Hematopoietic multipotent progenitor cell treated with erythropoietin and hydrocortisone succinate and interleukin-3 and kit ligand, for 8 days (in vitro differentiated cells): Measurements from ENCODE around the gene OR9A2.

Source experiments
- DNase-seq: peaks from one replicate; pipeline ENCODE4 v3.0.0-alpha.2; 2015

The OR9A2 gene, protein sequence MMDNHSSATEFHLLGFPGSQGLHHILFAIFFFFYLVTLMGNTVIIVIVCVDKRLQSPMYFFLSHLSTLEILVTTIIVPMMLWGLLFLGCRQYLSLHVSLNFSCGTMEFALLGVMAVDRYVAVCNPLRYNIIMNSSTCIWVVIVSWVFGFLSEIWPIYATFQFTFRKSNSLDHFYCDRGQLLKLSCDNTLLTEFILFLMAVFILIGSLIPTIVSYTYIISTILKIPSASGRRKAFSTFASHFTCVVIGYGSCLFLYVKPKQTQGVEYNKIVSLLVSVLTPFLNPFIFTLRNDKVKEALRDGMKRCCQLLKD

DNA sequence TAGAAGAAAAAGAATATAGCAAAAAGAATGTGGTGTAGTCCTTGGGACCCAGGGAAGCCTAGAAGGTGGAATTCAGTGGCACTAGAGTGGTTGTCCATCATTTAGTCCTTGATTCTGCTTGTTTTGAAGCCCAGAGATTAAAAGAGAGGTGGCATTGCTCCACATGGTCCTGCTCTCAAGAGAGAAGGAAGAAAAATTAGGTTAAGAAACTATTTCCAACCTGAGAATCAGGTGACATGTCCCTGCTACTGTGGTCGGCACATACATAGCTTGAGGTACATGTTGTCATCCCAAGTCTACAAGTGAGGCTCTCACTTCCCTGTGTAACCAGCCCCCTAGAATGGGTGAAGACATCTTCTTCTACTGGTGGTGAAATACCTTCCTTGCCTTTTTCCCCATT lies at the start of gene OR9A2:
Gene OR9A2 (minus strand): TSS at position 101 of the 400 bp plus-strand sequence. CDS start 0 bp downstream, at position 101.
- no peak for DNase-seq

DNA sequence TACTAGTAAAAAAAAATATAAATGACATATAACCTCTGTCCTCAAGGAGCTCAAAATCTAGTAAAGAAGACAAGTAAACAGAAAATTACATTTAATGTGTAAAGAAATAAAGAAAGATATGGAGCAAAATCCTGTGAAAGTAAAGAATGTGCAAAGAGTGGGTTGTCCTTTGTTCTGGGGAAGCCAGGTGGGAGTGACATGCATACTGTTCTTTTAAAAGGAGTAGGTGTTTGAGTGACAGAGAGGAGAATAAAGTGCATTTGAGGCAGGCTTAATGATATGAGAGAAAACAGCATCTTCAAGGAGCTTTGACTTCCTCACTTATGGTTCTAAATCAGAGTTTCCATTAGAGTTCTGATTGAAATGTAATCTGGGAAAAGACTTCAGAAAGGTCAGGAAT lies 47.2 kb upstream of the OR9A2 start:
- DNase-seq = no peak

DNA sequence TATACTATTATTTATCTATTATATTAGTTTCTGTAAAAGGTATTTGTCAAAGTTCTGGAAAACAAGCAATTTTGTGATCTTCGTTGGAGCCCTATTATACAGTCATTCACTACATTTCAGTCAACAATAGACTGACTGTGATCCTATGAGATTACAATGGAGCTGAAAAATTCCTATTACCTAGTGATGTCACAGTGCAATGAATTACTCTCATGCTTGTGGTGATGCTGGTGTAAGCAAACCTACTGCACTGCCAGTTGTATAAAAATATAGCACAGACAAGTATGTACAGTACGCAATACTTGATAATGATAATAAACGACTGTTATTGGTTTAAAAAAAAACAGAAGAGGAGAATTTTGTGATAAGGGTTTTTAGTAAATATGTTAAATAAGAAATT lies 46.6 kb upstream of the OR9A2 start:
- no peak for DNase-seq

DNA sequence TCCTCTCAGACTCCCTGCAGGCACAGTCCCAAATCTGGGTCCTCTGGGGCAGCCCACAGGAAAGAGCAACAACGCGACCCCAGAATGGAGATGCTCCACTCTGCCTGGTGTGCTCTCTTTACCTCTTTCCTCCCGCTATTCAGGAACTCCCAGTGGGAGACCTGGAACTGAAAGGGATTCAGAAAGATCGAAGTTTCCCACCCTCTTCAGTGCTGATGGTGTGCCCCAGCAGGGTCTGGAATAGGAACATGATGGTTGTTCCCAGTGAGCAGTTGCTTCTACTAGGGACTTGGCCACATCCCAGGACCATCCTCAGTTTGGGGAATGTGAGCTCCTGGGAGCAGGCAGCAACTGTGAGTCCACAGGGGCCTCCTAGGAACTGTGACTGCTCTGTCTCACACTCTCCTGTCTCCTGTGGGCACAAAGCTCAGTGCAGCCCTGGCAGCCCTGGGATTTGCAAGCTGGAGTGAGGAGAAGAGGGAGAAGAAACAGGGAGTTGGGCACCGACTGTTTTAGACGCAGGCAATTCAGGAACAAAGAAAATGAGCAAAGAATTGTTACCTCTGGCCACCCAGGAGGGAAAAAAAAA lies 43.1 kb upstream of the OR9A2 start:
- no peak for DNase-seq

DNA sequence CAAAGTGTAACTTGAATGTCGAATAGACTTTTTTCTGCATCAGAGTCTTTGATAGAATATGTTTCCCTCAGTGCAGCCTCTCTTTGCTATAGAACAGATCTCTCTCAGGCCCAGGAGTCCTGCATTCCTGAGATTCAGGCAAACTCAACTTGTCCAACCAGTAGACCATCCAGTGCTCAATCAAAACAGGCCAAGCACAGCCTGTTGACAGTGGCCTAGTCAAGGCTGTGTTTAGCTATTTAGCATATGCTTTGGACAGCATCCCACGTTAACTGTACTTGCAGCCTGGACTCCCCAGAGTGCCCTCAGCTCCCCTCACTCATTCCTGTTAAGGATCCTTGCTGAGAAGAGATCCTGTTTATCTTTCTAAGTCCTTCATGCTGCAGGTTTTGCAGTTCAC lies 41.5 kb upstream of the OR9A2 start:
- no peak for DNase-seq

DNA sequence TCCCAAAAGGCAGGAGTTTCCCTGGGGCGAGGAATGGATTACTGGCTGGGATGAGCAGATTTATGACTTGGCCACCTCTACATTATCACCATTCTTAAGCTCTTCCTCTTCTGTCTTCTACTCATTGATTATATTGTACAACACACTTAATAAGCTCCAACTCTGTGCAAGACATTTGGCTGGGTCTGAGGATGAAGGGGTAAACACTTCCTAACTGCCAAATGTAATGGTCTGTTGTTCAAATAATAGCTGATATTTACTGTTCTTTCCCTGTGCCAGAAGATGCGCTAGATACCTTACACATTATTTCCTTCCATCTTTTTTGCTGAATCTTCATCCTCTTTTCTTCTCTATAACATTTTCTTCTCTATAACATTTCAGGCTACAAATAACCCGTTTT lies 36.8 kb upstream of the OR9A2 start:
- DNase-seq = no peak

DNA sequence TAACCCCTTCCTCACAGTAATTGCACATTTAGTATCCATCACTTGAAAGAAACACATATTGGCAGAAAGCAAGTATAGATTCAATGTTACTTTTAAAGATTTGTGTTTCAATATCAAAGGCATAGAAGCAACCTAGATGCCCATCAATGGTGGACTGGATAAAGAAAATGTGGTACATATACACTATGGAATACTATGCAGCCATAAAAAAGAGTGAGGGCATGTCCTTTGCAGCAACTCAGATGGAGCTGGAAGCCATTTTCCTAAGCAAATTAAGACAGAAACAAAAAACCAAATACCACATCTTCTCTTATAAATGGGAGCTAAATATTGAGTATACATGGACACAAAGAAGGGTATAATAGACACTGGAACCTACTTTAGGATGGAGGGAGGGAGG lies 28.8 kb upstream of the OR9A2 start:
- DNase-seq = no peak

DNA sequence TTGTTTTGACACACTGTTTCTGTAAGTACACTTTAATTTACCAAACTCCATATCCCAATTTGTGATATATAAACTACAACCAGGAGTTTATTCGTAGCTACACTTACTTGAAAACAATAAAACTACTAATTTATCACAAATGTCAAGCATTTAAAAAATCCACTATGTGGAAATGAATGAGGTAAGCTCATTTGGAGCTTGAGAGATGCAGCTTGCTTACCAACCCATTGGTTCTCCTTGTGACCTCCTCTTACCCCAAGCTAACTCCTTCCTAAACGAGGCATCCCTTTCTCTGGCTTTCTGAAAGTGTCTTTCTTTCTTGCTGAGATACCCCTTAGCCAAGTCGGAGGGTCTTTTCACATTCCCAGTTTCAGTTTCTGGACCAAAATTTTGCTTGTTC lies 27.7 kb upstream of the OR9A2 start:
- DNase-seq = no peak

DNA sequence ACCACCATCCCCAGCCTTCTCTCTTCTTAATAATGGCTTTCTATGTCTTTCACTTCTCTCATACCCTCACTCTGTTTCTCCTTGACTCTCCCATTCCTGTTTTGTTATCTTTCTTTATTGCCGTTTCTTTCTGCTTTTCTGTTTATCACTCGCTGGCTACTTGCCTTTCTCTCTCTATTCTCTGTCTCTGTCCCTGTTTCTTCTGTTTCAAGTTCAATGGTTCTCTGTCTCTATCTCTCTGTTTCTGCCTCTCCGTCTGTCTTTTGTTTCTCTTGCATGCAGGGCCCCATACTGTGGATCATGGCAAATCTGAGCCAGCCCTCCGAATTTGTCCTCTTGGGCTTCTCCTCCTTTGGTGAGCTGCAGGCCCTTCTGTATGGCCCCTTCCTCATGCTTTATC lies 25.1 kb upstream of the OR9A2 start, which contains the start of gene OR6V1:
Gene OR6V1 (plus strand): TSS at position 301 of the 400 bp plus-strand sequence. CDS start 0 bp downstream, at position 301.
- no peak for DNase-seq

DNA sequence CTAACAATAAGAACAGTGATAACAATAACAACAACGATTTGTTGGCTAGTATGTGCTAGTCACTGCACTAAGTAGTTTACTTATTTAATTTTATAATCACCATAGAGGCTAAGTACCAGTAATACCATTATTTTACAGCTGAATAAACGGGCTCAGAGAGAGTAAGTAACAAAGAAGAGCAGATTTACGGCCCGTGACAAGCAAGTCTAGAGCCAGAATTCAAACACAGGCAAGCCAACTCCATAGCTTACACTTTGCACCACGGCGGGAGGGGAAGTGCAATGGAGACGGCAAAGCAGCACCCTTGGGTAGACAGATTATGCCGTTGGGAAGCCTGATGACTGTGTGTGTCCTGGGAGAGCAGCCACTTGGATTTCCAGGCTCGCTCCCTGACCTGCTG lies 24.0 kb upstream of the OR9A2 start:
- no peak for DNase-seq

DNA sequence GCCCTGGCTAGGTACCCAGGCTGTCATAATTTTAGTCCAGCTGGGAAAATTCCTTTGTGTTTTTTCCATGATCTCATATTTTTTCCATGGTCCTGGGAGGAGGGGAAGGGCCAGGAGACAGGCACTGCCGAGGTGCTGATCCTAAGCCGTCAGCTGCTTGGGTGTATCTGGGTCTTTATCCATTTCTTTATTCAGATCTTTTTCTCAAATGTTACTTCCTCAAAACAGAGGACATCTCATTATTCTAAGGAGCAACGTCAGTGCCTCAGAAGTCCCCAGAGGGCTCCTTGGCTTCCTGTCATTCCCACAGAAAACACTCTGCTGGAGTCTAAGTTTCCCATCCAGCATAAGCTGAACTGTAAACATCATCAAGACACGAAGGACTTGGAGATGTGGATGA lies 22.4 kb upstream of the OR9A2 start:
- no peak for DNase-seq

DNA sequence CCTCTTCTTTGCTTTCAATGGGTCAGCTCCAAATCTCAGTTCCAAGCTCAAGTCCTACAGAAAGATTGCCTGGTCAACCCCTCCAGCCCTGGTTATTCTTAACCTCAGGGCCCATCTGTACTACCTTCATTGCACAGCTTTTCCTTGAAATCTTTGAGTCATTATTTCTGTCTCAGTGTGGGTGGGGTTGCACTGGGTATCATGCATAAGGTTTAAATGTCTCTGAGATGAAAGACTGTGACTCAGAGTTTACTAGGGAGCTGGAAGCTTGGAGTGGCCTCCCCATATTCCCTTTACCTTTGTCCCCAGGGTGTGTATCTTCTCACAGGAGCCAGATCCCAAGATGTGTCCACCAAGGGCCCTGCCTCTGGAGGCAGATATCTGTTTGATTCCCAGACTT lies 21.9 kb upstream of the OR9A2 start:
- no peak for DNase-seq

DNA sequence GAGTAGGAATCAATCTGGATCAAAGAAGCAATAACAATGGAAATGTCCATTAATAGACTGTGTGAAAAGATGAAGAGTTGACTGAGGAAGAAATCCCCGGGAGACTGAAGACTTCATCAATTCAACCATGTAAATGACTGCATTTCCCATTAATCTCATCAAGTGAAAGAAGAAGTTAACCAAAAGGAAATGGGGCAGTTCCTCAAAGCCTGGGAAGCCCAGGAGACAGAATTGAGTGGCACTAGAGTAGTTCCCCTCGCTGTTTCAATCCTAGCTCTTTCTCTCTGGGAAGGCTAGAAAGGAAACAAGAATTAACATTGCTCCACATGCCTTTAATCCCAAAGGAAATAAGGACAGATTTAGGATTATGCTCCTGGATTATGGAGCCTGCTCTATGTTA lies 20.4 kb upstream of the OR9A2 start:
- DNase-seq = no peak

DNA sequence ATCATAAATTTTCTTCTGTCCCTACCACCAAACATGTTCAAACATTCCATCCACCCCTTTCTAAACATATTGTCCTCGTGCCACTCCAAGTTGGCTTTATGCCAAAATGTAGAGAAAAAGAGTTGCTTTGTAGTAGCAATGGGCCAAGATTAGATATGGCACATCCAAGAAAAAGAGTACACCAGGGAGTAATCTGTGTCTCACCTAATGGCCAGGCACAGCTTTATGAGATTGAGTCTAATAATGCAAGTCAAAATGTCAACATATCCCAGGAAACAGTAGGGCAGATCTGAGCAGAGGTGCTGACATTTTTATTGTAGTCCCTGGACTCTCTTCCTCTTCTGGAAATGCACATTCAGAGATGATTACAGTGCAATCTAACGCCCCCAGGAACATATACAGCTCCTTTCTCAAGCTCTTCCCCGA lies 19.5 kb upstream of the OR9A2 start:
- no peak for DNase-seq

DNA sequence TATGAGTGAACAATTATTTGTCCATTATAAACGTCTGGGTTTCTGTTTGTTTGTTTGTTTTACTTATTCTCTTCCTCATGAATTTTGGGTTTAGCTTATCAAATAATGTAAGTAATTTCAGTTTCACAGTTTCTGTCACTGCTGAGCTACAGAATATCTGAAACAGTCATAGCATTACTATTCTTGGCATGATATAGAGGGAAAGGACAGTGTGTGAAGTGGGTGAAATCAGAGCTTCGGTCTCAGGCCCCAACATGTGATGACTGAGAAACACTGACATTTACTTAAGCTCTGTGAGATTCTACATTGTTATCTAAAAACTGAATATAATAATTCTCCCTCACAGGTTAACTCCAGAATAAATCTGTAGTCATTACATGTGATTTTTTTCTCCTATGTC lies 16.5 kb upstream of the OR9A2 start:
- DNase-seq = no peak

DNA sequence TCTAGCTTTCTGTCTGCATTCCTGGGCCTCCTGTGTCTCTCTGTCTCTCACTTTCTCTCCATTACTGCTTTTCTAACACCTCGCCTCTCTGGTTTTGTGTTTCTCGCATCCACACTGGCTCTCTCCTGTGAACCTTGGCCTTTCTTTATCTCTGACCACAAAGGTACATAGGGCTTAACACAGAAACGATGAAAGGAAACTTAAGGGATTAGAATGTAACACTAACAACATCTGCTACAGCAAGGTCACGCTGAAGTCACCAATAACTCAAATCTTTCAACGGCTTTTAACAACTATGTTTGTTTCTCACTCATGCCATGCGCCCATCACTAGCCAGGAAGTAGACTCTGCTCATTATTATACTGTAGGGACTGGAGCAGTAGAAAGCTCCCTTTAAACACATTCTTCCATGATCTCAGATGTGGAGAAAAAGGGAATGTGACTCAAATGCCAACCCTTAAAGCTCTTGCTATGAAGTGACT lies 15.9 kb upstream of the OR9A2 start:
- no peak for DNase-seq

DNA sequence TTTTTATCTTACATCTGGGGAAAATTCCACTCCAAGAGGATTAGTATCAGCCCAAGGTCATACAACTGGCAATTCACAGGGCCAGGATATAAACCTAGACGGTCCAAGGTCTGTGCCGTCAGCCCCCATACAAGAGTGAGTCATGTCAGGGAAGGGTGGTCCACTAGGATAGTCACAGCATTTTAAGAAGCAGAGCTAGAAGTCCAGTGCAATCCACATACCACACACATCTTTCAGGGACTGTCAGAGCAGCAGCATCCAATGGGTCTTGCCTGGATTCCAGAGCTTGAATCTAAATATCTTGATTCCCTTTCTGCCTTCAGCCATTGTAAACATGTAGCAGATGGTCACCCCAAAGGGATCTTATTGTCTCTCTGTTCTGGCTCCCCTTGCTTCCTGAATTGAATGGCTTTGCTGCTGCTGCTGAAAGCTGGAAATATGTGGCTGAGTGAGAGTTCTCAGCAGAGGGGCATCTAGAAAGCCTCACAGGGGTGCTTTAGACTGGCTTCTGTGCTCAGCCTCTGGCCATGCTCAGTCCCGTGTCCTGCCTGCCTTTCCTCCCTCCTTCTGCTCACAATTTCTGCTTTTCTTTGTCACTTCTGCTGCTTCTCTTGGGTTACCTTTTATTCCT lies 15.3 kb upstream of the OR9A2 start:
- no peak for DNase-seq

DNA sequence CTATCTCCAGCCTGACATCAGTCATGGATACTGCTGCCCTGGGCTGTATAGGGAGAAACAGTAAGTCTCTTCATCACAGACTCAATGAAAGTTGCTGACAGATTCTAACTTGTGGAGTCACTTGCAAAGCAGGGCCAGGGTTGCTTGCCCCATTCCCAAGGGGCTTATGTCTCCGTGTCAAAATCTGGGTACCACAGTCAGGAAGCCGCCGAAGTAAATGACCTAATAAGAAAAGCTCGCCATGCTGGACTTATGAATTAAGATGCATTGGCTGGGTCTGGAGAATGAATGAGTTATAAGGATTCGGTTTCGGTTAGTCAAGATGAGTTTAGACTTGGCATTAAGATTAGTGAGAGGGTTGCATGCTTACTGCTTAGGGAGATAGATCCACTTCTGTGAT lies 14.4 kb upstream of the OR9A2 start:
- DNase-seq = no peak

DNA sequence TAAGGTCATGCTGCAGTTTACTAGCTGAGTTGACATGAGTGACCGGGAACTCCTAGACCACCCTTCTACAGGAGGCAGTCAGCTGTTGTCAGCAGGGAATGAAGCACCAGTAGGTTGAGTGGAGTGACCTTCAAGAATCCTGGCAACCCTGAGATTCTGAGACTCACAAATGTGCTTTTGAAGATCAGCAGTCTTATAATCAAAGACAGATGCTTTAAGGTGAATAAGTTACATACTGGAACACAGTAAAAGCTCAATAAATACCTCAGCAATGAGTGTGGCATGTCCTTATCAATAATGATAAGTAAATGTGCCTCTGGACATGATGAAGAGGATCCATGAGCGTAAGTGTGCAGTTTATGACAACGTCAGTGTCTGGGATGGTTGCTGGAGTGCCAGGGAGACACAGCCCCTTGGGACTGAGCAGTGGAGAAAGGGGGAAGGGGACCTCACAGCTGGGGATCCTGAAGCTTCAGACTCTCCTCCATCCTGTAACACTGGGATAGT lies 13.3 kb upstream of the OR9A2 start:
- DNase-seq = no peak

DNA sequence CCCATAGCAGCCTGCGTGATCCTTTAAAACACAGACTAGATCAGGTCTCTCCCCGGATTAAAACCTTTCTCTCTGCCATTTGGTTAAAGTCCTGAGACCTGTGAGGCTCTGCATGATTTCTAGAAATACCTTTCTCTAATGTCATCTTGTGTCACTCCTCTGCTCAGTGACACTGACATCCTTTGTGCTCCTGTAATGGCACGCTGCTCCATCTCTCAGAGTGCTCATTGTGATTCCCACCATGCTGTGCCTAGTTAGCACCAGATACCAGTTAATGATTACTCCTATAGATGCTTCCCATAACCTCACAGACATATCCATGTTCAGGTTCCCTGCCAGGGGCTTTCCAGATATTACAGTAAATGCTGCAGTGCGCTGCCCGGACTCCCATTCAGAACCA lies 11.7 kb upstream of the OR9A2 start:
- no peak for DNase-seq

DNA sequence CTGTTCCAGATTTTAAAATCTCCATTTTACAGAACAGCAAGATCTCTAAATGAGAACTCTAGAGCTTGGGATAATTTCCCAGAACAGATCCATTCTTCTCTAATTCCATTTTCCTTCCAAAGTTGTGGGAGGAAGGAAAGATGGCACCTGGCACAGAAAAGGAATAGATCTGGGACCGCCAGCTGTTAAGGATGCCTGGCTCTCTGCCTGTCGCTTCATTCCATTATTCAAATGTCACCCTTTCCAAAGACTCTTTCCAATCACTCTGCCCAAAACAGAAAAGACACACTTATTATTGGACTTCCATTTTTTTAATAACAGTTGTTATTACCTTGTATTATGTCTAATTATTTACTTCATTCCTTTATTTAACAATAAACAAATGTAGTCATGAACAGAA lies 751 bp upstream of the OR9A2 start:
- no peak for DNase-seq

DNA sequence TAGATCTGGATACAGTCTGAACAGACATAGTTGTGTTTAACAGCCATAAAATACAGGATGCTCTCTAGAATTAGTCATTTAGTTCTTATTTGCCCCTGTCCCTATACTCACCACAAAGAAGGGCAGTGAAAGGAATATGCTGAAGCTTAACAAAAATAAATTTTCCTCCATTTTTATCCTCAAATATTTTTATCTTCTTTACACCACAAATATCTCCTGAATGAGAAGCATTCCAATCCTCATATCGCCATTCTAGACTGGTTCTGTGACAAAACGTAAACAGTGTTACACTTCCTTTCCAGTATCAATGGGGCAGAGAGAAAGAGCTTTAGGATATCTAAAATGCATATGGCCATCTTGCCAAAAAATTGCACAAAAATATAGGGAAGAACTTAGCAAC lies 1.6 kb downstream of the OR9A2 start:
- DNase-seq = no peak

DNA sequence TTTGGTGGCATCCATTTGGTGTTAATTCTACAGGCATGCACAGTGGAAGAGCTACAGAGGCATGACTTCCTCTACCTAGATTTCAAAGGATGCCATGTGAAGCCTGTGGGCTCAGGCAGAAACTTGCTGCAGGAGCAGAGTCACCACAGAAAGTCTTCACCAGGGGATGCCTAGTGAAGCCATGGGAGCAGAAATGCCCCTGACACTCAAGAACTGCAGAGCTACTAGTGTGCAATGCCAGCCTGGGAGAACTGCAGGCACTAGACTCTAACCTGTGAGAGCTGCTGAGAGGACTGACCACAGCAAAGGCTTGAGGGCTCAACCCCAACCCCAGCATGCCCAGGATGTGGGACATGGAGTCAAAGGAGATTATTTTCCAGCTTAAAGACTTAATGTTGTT lies 3.9 kb downstream of the OR9A2 start:
- no peak for DNase-seq

DNA sequence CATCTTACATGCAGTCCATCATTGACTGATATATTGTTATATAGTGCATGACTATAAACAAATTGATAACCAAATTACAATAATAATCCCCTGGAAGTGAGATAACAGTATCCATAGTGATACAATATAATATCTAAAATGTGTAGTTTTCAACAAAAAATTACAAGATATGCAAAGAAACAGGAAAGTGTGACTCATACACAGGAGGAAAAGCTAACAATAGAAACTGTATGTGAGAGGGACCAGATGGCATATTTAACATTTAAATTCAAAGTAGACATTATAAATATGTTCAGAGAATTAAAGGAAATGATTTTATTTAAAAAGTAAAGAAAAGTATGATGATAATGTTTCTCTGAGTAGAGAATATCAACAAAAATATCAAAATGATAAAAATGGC lies 8.0 kb downstream of the OR9A2 start:
- DNase-seq = no peak
